ENCODE measurements around the gene TEAD3.
"Not testable (repeated sequence)": the region's sequence is repeated elsewhere in the genome, so short reads cannot be mapped to it uniquely, and the experiment has no call there.

TEAD3 gene

DNA sequence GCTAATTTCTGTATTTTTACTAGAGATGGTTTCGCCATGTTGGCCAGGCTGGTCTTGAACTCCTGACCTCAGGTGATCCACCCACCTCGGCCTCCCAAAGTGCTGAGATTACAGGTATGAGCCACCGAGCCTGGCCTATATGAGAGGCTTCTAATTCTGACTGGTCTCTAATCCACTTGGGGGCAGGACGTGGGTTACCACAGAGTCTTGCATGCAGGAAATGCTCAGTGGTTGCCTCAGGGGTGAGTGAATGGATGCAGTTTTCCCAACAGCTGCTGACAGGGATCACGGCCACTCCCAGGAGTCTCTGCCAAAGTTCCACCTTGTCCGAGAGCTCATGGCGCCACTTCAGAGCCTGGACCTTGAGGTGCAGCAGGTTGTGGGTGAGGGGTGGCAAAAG lies 51.2 kb downstream of the TEAD3 start:
- peak in 1 of 5 donors; percentile 57 for DNase-seq

DNA sequence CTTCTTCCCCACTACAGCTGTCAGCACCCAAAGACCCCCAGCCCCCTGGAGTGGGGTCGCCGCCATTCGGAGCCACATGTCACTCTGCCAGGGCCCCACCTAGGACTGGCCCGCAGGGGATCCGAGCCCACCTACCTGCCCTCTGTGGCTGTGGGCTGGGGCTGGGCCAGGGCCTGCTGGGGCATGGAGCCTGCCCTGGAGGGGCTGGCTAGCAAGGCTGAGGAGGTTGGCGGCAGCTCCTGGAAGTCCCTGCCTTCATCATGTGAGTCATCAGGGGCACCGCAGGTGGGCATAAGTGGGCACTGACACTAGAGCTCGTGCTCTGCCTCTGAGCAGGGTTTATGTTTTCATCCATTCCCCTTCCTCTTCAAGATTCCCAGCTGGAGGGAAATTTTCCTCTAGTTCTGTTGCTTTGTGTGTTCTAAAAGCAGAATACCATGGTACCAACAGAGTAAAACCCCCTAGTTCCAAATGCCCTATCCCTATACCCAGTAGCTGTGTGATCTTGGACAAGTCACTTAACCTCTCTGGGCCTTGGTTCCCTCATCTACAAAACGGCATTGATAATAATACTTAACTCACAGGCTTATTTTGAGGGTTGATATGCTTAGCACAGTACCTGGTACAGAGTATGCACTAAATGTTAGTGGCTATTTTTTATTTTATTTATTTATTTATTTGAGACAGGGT lies 53.4 kb downstream of the TEAD3 start:
- DNase-seq = no peak

DNA sequence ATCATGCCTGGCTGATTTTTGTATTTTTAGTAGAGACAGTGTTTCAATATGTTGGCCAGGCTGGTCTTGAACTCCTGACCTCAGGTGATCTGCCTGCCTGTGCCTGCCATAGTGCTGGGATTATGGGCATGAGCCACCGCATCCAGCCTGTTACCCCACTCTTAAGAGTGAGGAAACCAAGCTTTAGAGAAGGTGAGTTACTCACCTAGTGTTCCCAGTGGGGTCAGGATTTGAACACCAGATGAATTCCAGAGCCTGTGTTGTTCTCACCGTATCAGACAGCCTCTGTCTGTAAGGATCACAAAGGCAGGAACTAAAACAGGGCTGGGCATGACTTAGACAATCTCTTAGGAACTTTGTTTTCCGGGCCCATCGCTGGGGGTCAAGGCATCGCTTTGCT lies 54.2 kb downstream of the TEAD3 start:
- DNase-seq = no peak

DNA sequence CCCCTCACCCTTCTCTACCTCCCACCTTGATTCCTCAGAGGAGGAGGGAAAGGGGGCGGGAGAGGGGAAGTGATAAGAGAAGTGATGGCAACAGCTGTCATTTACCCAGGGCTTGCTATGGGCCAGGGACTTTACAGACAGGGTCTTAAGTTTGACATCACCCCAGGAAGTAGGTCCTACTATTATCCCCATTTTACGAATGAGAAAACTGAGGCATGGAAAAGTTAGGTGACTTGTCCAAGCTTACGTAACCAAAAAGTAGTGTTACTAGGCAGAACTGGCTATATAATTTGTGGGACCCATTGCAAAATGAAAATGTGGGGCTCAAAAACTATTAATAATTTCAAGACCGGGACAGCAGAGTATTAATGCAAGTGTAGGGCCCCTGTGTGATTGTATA lies 55.2 kb downstream of the TEAD3 start:
- DNase-seq = no peak

DNA sequence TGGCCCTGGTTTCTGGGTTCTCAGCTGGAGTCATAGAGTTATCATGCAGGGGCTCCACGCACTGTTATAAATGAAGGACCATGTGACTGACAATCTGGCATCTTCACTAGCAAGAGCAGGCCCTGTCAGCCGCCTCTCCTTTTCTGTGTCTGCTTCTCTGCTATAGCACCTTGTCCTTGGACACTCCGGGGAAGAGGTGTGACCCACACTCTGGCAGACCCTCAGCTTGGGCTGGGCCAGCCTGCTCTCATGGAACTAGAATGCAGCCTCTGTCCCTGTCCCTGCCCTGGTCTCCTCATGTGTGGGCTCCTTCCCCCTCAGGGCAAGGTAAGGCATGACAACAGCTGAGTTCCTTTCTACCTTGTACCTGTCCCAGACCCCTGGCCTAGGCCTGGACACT lies 55.7 kb downstream of the TEAD3 start:
- DNase-seq = no peak

DNA sequence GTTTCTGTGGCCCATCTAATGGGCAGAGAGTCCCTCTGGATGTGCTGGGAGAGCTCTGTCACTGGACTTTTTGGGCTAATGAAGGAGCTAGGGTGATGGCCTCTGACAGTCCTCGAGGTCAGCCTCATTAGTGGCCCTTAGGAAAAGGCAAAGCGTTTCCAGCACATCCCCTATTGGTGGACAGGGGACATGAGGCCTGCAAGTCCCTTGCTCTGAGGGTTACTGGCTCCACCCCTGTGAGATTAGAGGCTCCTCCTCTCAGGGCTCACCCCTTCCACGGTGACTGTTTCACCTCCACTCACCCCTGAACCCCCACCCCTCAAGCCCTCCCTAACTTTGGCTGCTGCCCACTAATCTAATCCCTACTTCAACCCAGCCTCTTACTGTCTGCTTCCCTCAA lies 57.6 kb downstream of the TEAD3 start:
- DNase-seq = no peak

DNA sequence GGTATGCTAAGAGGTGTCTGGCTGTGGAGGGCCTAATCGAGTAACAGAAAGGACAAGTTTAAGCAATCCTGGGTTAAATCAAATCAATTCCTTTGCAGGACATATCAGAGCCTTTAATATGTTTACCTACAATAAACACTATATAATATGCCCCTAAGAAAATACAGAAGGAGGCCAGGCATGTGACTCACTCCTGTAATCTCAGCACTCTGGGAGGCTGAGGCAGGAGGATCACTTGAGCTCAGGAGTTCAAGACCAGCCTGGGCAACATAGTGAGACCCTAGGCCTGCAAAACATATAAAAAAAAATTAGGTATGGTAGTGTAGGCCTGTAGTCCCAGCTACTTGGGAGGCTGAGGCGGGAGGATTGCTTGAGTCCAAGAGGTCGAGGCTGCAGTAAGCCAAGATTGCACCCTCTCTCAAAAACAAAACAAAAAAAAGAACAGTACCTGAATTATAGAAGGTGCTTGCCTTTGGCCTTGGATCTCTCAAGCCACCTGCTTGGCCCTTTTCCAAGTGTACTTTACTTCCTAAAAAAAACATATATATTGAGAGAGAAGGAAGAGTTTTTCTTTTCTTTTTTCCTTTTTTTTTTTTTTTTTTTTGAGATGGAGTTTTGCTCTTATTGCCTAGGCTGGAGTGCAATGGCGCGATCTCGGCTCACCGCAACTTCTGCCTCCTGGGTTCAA lies 58.4 kb downstream of the TEAD3 start:
- not testable (repeated sequence) for DNase-seq

DNA sequence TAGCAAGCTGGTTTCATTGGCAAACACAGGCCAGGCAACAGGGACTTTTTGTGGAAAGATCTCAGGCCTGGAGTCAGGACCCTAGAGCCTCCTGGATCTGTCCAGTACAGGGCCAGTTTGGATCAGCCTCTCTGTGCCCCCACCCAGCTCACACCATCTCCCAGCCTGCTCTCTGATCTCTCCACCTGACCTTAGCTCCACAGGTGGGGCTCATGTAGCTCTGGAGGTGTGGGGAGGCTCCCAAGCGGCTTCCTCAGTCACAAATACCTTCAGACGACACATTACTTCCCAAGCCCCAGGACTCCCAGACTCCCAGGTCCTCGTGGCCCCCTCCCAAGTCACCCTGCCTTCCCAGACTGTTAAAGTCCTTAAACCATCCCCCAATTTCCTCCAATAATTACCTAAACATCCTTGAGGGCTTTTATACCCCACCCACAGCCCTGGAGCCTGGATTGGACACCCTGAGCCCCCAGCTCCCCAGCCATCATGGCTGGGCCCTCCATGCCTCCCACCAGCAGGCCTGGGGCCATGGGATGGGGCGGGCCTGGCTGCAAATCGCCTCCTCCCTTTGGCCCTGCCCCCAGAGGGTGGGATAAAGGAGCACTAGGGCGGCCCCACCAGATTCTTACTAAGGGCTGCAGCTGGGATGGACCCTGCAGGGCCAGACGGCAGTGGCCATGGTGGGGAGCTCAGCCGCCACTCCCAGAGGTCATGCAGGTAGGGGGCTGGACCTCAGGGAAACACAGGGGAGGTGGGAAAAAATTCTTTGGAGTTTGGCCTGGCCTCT lies 60.6 kb downstream of the TEAD3 start:
- DNase-seq = no peak

DNA sequence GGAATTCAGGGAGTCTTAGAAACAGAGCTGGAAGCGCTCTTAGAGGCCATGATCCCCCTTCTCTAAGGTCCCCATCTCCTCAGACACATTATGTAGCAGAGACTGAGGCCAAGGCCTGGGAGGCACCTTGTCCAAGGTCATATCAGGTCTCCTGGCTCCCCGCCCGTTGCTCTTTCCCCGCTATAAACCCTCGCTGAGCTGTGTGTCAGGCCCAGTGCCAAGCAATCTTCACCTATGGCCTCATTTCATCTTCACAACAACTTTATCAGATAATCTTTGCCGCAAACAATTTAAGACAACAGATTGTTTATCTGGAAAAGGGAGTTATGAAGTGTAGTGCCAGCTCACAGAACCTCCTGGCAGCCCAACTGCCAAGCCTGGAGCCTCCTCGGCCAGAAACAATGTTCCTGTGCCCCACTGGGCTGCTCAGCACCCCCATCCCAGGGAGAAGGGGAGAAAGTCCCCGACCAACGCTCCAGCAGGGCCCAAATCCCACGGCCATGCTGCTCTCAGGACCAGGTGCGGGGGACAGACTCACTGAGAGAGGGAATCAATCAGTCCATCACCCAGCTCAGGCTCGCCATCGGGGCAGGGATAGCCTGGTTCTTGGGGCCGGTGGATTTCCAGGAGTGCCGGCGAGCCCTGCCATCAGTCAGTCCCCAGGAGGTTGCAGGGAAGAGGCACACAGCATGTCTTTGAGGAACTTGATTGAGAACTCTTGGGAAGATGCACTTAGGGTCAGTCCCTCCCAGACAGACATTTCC lies 61.6 kb downstream of the TEAD3 start:
- no peak for DNase-seq

DNA sequence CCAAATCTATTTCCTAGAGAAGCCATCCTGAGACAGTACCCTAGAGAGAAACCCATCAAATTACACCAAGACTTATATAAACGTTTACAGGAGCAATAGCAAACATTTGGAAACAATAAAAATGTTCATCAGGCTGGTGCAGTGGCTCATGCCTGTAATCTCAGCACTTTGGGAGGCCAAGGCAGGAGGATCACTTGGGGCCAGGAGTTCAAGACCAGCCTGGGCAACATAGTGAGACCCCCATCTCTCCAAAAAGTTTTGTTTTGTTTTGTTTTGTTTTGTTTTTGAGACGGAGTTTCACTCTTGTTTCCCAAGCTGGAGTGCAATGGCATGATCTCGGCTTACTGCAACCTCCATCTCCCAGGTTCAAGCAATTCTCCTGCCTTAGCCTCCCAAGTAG lies 64.2 kb downstream of the TEAD3 start:
- DNase-seq = not testable (repeated sequence)

DNA sequence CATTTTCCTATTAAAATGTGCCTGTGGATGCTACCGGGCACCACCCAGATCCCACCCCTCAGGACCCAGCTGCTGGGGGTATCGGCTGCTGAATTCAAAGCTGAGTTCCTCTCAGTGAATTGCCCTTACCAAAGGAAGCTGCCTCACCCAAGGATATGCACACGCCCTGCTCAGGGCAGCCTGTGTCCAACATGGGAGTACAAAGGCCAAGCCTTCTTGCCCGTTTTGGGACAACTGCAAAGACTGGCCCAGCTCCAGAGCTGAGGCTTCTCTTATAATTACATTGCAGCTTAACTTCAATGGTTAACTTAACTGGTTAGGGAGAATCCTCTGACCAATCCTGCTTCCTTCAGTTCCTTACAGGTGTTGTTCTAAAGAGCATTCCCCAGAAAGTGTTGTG lies 64.6 kb downstream of the TEAD3 start:
- DNase-seq = no peak

DNA sequence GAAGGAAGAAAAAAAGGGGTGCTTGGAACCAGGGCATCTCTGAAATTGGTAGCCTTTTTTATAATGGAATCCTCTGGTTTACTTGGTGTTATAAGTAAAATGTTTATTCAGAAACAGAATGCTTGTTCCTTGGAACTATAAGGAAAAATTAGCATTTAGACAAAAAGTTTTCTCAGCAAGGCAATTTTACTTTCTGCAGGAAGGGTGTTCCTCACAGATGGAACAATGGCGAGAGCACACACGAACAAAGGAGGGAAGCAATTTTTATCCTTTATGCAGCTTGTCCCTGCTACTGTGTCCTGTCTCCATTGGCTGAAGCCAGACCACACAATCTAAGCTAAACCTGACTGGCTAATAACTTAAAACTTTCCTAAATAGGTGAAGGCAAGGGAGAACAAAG lies 67.4 kb downstream of the TEAD3 start:
- DNase-seq = no peak

DNA sequence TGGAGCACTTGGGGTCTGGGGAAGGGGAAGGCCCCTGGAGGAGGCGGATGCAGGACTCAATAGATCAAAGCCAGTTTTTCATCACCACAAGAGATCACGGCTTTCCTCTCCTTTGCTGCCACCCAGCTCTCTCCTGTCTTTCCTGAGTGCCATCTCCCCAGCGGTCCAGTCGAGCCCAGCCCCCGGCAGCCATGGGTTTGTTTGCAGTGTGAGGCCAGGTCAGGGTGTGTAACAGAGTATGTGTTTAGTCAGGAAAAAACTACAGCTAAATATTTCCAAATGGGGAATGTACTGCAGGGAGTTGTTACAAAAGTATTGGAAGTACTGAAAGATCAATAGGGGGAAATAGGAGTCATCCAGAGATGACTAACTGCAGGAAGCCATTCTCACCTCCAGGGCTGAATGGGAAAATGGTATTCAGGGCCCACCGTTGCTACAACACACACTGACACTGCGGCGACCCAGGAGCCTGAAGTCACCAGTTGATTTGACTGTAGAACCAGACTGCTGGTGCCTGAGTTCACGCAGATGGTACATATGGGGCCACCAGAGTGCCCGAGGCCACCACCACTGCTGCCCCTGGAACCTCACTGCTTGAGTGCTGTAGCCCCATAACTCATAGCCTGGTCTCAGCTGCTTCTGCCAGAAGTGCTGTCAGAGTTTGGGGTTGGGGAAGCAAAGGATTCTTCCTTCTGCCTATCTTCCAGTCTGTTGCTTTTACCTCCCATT lies 68.3 kb downstream of the TEAD3 start:
- DNase-seq = no peak

DNA sequence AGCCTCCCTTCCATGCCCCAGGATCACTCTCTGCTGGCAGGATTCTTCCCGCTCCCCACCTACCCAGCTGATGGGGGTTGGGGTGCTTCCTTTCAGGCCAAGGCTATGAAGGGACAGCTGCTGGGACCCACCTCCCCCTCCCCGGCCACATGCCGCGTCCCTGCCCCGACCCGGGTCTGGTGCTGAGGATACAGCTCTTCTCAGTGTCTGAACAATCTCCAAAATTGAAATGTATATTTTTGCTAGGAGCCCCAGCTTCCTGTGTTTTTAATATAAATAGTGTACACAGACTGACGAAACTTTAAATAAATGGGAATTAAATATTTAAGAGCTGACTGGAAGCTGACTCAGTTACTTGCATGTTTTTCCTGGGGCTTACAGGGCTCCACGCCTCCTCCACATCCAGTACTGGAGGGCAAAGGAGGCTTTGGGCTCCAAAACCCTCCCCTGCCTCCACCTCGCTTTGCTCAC lies 69.0 kb downstream of the TEAD3 start:
- DNase-seq = no peak

DNA sequence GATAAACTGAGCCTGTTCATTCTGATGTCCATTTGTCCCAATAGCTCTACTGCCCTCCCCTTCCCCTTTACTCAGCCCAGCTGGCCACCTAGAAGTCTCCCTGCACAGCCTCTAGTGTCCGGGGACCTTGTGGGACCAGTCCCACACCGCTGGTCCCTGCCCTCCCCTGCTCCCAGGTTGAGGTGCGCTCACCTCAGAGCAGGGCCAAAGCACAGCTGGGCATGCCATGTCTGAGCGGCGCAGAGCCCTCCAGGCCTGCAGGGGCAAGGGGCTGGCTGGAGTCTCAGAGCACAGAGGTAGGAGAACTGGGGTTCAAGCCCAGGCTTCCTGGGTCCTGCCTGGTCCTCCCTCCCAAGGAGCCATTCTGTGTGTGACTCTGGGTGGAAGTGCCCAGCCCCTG lies 69.4 kb downstream of the TEAD3 start:
- DNase-seq = no peak

DNA sequence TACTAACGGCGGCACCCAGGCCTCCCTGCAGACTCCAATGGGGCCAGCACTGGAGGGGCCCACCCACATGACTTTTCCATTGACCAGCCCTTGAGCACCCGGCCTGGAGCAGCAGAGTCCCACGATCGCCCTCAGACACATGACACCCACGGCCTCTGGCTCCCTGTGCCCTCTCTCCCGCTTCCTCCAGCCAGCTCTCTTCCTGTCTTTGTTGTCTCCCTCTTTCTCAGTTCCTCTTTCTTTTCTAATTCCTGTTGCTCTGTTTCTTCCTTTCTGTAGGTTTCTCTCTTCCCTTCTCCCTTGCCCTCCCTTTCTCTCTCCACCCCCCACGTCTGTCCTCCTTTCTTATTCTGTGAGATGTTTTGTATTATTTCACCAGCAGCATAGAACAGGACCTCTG lies 70.8 kb downstream of the TEAD3 start:
- DNase-seq = no peak

DNA sequence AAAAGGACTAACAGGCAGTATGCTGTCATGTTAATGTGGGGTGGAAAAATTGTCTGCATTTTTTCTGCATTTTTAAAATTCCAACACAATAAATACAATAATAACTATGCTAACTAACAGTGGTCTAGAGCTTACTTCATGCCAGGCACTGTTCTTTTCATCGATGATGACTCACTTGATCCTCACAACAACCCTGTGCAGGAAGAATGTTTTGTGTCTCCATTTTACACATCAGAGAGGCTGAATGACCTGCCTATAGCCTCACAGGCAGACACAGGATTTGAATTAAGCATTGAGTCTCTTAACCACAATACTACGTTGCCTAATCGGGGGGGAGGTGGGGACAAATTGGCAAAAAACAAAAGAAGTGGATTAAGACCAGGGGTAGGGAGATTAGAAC lies 71.6 kb downstream of the TEAD3 start:
- DNase-seq = no peak
